IPS DF 4.7 (cell line): ENCODE results near the gene ATP5PD.

Experiments used
- DNase-seq: peaks from one replicate; pipeline ENCODE4 v3.0.0-alpha.2; 2013; ENCODE audit warnings: low spot score; ENCODE audit errors: extremely low read depth

ATP5PD gene

DNA sequence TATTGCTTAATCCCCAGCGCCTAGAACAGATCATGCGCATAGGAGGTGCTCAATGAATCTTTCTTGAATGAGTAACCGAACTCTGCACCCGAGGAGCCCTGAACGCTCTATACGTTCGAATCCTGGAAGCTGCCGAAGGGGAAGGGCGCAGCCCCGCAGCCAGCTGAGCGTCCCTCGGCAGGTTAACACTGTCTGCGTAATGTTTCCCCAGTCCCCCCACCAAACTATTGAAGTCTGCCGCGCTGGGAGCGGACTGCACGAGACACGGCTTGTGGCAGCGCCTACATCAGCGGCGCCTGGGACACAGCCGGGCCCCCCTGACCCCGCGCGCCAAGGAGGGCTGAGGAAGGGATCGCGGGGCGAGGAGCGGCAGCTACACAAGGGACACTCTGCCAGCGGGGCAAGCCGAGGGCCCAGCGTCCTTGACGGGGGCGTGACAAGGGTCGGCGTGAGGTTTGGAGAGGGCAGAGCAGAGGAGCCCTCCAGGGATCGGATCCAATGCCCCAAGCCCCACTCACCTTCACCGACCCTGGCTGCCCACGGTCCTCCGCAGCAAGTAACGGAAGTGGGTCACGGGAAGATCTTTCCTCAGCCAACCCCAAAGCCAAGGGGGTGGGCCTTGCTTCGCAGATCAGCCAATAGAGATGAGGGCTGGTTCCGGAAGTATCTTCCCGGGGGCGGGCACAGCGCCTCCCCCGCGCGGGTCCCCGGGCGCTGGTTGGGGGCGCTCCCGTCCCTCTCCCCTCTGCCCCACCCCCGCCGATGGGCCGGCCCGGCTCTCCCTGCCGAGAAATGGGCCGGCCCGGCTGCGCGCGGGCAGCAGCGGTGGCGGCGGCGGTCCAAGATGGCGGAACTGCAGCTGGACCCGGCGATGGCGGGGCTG, at the start of gene ATP5PD, which contains the start of gene KCTD2:
ATP5PD (minus strand) TSS at position 563 of the 883 bp plus-strand sequence. CDS start 4,319 bp downstream, outside the sequence.
KCTD2 (plus strand) TSS at position 819 of the 883 bp plus-strand sequence; CDS start at position 845, 26 bp downstream.
- no peak for DNase-seq

GRCh38 chr17:75096082-75096625, 49.4 kb upstream of the ATP5PD start:
- DNase-seq, result no peak

GRCh38 chr17:75094871-75095399, 48.2 kb upstream of the ATP5PD start:
- DNase-seq, result no peak

- DNase-seq, result no peak
Measured at GRCh38 chr17:75093548-75094158, 46.9 kb upstream of the ATP5PD start.

GRCh38 chr17:75091855-75092327, 45.1 kb upstream of the ATP5PD start:
- no peak for DNase-seq

DNA sequence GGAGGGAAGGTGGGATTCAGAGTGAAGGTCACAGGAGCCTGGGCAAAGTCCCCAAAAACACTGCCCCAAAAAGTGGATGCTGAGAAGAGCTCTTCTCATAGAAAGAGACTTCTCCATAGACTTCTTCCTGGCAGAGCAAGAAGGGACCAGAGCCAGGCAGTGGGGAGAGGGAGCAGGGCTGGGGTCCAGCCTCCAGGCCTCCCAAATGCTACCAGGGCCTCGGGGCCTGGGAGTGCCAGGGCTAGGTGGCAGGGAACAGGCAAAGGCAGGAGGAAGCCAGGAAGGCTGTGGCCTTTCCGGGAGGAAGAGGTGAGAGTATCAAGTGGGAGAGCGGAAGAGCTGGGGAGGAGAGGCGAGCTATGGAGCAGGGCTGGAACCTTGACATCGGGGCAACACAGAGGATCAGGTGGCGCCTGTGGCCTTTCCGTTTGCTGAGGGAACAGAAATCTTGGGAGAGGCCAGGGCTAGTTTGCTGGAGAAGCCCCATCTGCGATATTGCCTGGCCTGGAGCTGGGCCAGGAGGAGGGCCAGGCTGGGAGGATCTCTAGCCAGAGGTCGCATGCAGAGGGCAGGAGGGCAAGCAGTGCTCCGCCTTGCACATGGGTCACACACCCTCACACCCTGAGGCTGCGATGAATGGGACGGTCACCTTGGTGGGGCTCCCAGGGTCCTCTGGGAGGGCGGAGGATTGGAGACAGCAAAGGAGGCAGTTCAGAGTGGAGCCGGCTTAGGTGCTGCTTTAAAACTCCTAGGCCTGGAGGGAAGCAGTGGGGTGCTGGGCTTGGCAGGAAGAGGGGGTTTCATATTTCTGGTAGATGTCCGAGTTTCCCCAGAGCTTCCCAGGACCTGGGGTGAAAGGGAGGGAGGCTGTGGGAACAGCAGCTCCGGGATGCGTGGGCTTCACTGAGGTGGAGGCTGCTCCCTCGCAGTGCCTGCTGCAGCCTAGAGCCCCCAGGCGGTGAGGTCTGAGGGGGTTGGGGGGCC, 44.4 kb upstream of the ATP5PD start:
- DNase-seq, result no peak

GRCh38 chr17:75088465-75089417, 42.0 kb upstream of the ATP5PD start:
- DNase-seq, result no peak

DNA sequence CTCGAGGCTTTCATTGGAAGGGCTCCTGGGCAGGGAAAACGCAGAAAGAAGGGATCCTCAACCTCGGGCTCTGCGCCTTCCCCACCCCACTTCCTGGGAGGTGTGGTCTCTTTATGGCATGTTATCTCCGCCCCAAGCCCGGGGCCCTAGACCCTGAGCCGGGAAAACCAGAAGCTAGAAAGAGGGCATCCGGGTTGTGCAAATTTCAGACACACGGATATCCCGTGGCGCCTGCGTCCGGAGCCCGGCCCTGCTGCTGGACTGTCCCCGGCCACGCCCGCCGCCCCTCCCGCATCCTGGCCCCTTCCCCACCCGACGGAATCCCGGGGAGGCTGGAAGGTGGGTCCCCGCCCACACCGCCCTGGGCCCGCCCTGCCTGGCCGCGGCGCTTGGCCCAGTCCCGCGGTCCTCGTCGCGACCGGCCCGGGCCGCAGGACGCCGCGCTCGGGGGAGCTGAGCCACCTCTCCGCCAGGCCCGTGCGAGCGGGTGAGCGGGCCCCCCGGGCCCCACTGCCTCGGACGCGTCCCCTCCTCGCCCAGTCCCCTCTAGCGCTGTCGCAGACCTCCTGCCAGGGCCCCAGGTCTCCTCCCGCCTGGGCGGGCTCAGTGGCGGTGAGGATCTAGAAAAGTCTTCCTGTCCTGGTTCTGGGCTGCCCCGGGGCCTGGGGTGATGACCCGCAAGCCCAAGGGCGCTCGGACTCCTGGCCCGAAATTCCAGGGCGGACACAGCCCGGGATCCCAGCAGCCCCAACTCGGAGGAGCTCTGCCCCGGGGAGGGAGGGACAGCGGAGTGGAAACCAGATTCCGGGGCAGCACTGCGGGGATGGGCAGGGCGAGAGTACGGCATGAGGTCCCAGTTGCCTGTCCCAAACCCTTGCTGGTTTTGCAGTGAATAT, 41.0 kb upstream of the ATP5PD start, which contains the start of gene SLC16A5:
SLC16A5 (plus strand) TSS at position 397 of the 896 bp plus-strand sequence. CDS start 5,683 bp downstream, outside the sequence.
- DNase-seq, result peak; percentile 83

GRCh38 chr17:75087182-75087557, 40.4 kb upstream of the ATP5PD start:
- DNase-seq, result no peak

GRCh38 chr17:75086496-75087181, 39.9 kb upstream of the ATP5PD start:
- DNase-seq, result no peak

- DNase-seq, result no peak
Measured at GRCh38 chr17:75084039-75084660, 37.4 kb upstream of the ATP5PD start.

DNA sequence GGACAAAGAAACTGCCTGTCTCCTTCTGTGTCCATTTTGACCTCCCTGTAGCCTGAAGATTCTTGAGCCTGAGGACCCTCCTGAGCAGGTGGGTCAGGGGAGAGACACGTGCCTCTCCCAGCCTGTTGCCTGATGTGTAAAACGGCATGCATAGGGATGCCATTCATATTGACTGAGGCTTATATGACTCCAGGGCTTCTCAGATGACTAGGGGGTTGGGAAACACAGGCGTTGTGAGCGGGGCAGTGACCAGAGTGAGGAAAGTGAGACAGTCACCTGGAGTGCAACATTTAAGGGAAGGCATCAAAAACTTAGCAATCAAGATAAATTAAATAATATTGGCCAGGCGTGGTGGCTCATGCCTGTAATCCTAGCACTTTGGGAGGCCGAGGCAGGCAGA, 35.9 kb upstream of the ATP5PD start:
- no peak for DNase-seq

DNA sequence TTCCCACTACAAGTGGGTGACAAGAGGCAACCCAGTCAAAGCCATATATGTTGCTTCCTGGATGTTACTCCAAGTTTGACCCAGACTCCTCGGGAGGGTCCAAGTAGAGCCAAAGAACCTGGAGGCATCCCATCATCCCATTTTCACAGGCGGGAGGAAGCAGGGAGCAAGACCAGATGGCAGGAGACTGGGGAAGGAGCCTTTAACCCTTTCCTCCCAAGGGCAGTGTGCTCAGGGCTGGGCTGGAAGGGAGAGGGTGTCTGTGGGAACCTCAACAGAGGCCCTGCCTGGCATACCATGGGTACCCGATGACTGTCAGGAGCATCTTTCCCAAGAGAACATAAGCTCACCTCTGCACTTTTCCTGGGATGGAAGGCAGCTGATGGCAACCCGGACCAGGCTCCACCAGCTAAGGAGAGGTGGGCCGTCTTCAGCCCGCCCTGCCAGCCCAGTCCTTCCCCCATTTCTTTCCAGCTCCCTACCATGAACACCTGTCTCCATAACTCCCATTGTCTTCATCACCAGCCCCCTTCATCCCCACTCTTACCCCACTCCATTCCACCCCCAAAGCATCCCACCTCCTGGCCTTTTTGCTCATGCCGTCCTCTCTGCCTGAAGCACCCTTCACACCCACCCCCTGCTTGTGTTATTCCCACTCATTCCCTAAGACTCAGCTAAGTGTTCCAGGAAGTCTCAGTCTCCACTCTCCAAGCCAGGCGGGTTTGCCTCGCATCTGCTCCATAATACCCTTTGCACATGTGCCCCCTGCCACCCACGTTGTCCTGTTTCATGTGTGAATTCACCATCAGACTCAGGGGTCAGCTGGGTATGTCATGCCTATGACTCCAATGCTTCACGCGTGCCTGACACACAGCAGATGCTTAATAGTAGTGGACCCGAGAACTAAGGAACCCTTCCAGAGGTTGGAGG, 35.1 kb upstream of the ATP5PD start:
- no peak for DNase-seq

GRCh38 chr17:75079023-75079373, 32.2 kb upstream of the ATP5PD start:
- no peak for DNase-seq

DNA sequence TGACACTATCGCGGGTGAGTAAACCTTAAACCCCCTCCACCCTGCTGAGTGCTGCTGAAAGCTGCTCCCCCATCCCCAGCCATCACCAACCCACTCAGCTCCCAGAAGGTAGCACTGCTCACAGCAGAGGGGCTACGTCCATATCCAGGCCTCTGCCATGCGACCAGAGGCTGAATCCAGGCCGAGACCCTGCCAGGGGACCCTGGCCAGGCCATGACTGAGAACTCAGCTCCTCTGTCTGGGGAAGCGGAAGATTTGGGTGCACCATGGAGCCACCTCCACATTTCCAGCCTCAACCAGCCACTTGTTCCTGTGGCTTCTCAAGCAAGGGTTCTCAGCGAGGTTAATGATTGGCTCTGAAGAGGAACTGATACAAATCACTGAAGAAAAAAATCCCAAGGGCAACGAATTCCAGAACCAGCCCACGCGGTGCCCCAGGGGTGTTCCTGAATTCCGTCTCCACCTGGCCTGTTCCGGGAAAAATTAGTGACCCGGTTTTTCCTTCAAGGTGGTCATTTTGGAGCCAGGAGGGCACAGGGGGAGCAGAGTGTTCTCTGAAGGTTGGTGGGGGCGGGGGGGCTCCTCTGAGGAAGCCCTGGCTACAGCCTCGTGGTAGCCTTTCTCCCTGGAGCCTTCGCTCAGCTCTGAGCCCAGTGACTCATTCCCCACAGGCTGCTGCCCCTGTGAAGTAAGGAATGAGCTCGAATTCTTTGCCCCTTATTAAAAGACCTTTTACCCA, 31.7 kb upstream of the ATP5PD start:
- no peak for DNase-seq
